Activated CD8-positive, alpha-beta memory T cell treated with anti-CD3 and anti-CD28 coated beads for 1 hour (primary cell): ENCODE data around the gene CNGA3.

Source experiments
- DNase-seq, 2 donors: peaks; one replicate each; pipeline ENCODE4 v3.0.0-alpha.2; 2020; ENCODE audit warnings: low read depth in 1 of 2; ENCODE audit errors: extremely low read depth in 1 of 2

Gene CNGA3

GRCh38 chr2:98438190-98439133 is 92.2 kb downstream of the CNGA3 start:
- no peak for DNase-seq

- no peak for DNase-seq
These were observed 95.6 kb downstream of the CNGA3 start for GRCh38 chr2:98441706-98442450.

- DNase-seq: no peak
These were observed 96.2 kb downstream of the CNGA3 start for GRCh38 chr2:98442488-98442887.

GRCh38 chr2:98444436-98445176 is 98.3 kb downstream of the CNGA3 start, which contains the start of gene INPP4A:
TSS of gene INPP4A (plus strand) at chr2:98444858. CDS start at chr2:98520049, 75,191 bp downstream.
- peak; percentile 53 to 69 for DNase-seq

GRCh38 chr2:98445177-98445682 is 99.0 kb downstream of the CNGA3 start:
- no peak for DNase-seq

GRCh38 chr2:98445683-98446581 is 99.7 kb downstream of the CNGA3 start:
- no peak for DNase-seq

- no peak for DNase-seq
These were observed 100.6 kb downstream of the CNGA3 start for GRCh38 chr2:98446850-98447249.
